HepG2 (cell line): ENCODE results near the gene SFT2D1. TPM values are rescaled to one million over a fixed set of nuclear protein-coding genes. Genes with fewer than 3 reads are reported as not detected.
A peak's percentile ranks its signal among the peaks of the same experiment; 100 is the strongest.

ENCODE experiments used
- AGO2 ChIP-seq: fragments of 200-400 bp; formaldehyde crosslinking; optimal IDR thresholded peaks from 2 replicates; pipeline ENCODE3; 2017; ENCODE audit warnings: mild to moderate bottlenecking, low read depth, low read length, moderate library complexity
- BCLAF1 ChIP-seq: fragments of 450-650 bp; IDR thresholded peaks from 2 replicates; pipeline ENCODE4 v1.6.1; 2017; ENCODE audit warnings: mild to moderate bottlenecking
- GLI4 ChIP-seq: sonication (generic); formaldehyde crosslinking; IDR thresholded peaks from 2 replicates; pipeline ENCODE4 v1.5.1; 2020; ENCODE audit warnings: missing genetic modification reagents, mild to moderate bottlenecking, moderate library complexity, borderline replicate concordance
- HCFC1 ChIP-seq: fragments of 150-350 bp; IDR thresholded peaks from 2 replicates; pipeline ENCODE4 v1.6.1; 2014; ENCODE audit warnings: low read depth, low read length
- HOXD1 ChIP-seq: sonication (generic); formaldehyde crosslinking; IDR thresholded peaks from 2 replicates; pipeline ENCODE4 v1.5.0; 2020; ENCODE audit warnings: missing genetic modification reagents
- NBN ChIP-seq: fragments of 450-650 bp; conservative IDR thresholded peaks from 2 replicates; pipeline ENCODE4 v1.6.1; 2017
- NFAT5 ChIP-seq: sonication (generic); formaldehyde crosslinking; IDR thresholded peaks from 2 replicates; pipeline ENCODE4 v1.4.0; 2020; ENCODE audit warnings: missing genetic modification reagents
- NKX3-1 ChIP-seq: sonication (generic); formaldehyde crosslinking; IDR thresholded peaks from 2 replicates; pipeline ENCODE4 v1.5.0; 2020; ENCODE audit warnings: missing genetic modification reagents
- ZBTB49 ChIP-seq: sonication (generic); formaldehyde crosslinking; IDR thresholded peaks from 2 replicates; pipeline ENCODE4 v1.4.0; 2020; ENCODE audit warnings: missing genetic modification reagents, borderline replicate concordance
- ZNF276 ChIP-seq: sonication (generic); formaldehyde crosslinking; IDR thresholded peaks from 2 replicates; pipeline ENCODE4 v1.4.0; 2020; ENCODE audit warnings: mild to moderate bottlenecking, low read depth, missing genetic modification reagents
- ZNF335 ChIP-seq: sonication (generic); formaldehyde crosslinking; IDR thresholded peaks from 2 replicates; pipeline ENCODE4 v1.4.0; 2020; ENCODE audit warnings: missing genetic modification reagents
- ZNF703 ChIP-seq: sonication (generic); formaldehyde crosslinking; IDR thresholded peaks from 2 replicates; pipeline ENCODE4 v1.5.1; 2020; ENCODE audit warnings: missing genetic modification reagents, mild to moderate bottlenecking, moderate library complexity, borderline replicate concordance
- ZXDC ChIP-seq: sonication (generic); formaldehyde crosslinking; IDR thresholded peaks from 2 replicates; pipeline ENCODE4 v1.5.0; 2020; ENCODE audit warnings: mild to moderate bottlenecking, missing genetic modification reagents
- polyA plus RNA-seq, 8 experiments: library from polyadenylated mRNA; depleted of rRNA in 3 of 8; stranded (reverse) in 7 of 8; unstranded in 1 of 8; fragments of >200 nt; fragmentation: Illumina TruSeq in 4 of 8; extraction: Trizol in 4 of 8; gene quantifications; 2 replicates each; pipeline versions ENCODE4 v1.2.1 to v1.2.3, GENCODE V29; 2011 to 2016; ENCODE audit warnings: low read depth in 4 of 8, missing spikeins in 1 of 8, mixed read lengths in 1 of 8; ENCODE audit not compliant: insufficient read depth in 1 of 8
- total RNA-seq, 5 experiments: library from RNA; depleted of rRNA; stranded (reverse); fragments of >200 nt; fragmentation: Illumina TruSeq; extraction: Trizol; gene quantifications; 2 replicates each; pipeline ENCODE4 v1.2.3, GENCODE V29; 2016; ENCODE audit warnings: low read depth in 1 of 5

Gene SFT2D1
- total and polyA plus RNA-seq, 2 of the 13 experiments (the other 11 are each of a cell fraction or from before 2014, with no cell fraction given), result 115 to 147 TPM

GRCh38 chr6:166387642-166388289, 45.4 kb upstream of the SFT2D1 start (continued):
- TF ChIP-seq ZBTB49, result no peak; the same call in 1 of the 2 replicates
- no peak for TF ChIP-seq ZNF335 (CRISPR knock-in tag)
- peak; percentile 79; the same call in 1 of the 2 replicates for TF ChIP-seq NKX3-1 (CRISPR knock-in tag)
- TF ChIP-seq ZNF703 (CRISPR knock-in tag), result no peak; the same call in 1 of the 2 replicates
- no peak for TF ChIP-seq HCFC1
- no peak for TF ChIP-seq NBN
- no peak for TF ChIP-seq BCLAF1
- TF ChIP-seq ZNF276 (CRISPR knock-in tag), result peak; percentile 72; the same call in 1 of the 2 replicates
- peak; percentile 83; the same call in 1 of the 2 replicates for TF ChIP-seq GLI4 (CRISPR knock-in tag)
- TF ChIP-seq HOXD1, result no peak; the same call in none of the 2 replicates
- TF ChIP-seq NFAT5, result no peak
- no peak for TF ChIP-seq ZXDC
- TF ChIP-seq AGO2, result no peak
